Urothelium cell line (cell line): ENCODE data around the gene ACOXL.

Experiments used
- DNase-seq: peaks from one replicate; pipeline ENCODE4 v3.0.0; 2011; ENCODE audit warnings: low spot score, mixed read lengths
- FAIRE-seq: peaks from 2 replicates; lab custom pipeline; 2011; peaks lifted over from hg19 to GRCh38; lab: Jason Lieb, UNC

Gene ACOXL

DNA sequence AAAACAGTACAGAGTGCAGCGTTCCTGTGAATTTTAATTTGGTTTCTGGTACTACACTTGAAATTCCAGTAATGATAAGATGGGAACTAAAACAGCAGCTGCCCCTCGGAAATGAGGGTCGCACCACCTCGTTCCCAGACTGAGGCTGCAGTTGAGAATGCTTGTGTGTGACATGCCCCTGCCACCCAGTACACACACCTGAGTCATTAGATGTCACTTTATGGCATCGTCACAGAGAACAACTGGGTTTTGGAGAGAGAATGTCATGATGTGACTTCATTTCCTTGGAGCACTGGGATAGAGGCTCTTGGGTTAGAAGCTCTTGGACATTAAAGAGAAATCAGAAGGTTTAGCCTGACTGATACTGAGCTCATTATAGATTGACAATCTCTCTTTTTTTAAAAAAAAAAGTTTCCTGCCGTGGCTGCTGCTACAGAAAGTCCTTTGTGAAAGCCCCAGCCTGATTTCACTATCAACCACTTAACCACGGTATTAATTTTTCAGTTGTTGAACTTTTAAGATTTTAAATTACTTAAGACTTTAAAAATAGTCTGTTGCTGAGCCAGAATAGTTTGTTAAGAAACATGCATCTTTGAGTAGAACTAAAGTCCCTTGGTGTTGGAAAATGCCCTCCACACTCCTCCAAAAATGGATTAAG, 412.9 kb downstream of the ACOXL start:
- DNase-seq (no peak), FAIRE-seq (no peak)

DNA sequence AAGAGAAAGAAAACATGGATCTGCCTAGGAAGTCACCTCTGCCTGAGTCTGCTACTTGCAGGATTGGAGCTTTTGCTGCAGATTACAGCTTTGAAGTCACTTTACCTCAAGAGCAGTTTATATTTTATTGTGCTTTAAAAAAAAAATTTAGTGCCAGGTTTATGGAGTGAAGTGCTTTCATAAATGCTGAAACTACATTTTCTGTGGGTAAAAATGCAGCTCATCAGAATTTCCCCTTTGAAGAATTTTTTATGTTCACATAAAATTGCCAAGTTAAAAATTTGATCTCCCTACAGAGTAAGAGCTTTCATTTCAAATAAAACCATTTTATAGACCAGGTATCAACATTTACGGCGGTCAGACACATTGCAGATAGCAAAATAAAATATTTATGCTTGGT, 413.6 kb downstream of the ACOXL start:
- no peak for DNase-seq
- no peak for FAIRE-seq

GRCh38 chr2:111148225-111148873, 416.0 kb downstream of the ACOXL start:
- DNase-seq, result no peak
- no peak for FAIRE-seq

GRCh38 chr2:111148925-111149324, 416.6 kb downstream of the ACOXL start:
- no peak for DNase-seq
- FAIRE-seq, result no peak

GRCh38 chr2:111149882-111150455, 417.6 kb downstream of the ACOXL start:
- FAIRE-seq (no peak), DNase-seq (no peak)

- FAIRE-seq (no peak), DNase-seq (no peak)
Measured at GRCh38 chr2:111154758-111155157, 422.4 kb downstream of the ACOXL start.

- no peak for DNase-seq
- FAIRE-seq, result no peak
Measured at GRCh38 chr2:111155610-111156009, 423.2 kb downstream of the ACOXL start.

DNA sequence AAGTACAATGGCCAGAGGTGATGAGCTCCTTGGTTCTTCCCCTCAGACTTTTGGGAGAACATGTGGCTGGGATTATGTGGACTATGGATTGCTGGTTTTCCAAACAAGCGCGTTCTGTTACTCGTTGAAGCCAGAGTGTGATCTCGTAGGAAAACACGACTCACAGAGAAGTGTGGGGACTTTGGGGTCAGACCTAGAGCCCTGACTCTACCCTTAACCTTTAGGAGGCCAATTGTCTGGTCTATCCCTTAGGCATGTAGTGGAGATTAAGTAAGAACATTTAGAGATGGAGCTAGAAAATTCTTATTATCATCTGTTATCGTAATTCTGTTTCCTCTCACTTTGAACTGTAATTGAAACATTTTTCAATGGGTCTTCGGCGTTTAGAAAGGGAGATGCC, 424.2 kb downstream of the ACOXL start:
- FAIRE-seq, result no peak
- no peak for DNase-seq

DNA sequence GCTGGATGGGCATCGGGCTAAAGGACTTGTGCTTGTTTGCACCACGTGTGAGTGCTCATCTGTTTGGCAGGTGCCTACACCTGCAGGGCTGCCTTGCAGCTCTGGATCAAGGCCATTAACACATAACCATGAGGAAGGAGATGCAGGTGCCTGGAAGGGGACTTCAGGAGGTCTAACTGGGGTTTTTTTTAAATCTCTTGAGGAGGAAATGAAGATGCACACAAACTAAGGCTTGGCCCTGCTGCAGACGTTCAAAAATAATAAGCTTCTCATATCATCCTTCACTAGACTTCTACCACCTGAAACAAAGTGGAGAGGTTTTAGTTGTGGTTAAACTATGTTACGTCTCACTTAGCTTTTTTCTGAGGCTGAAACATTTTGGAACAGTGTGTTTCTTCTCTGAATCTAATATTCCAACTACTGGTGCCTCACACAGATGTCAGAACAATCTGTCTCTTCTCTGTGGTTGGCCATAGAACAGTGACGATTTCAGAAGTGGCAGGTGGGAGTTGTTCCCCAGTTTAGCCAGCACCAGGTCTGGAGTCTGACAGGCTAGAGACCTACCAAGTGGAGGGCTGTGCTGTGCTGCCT, 424.8 kb downstream of the ACOXL start:
- FAIRE-seq, result no peak
- no peak for DNase-seq

DNA sequence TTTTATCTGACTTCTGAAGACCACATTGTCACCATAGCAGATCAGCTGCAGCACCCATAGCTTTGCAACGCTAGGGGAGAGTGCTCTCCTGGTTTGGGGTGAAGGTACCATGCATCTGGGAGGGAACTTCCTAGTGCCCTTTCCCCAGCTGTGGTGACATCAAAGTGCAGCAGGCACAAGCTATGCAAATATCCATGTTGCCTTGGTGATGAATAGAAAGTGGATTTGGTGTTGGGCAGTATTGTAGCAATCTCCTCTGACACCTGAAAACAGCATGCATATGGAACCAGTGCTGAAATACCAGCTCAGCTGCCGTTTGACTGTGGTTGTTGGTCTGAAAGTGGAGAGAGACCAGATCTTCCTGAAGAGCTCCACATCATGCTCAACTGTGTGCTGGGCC, 425.4 kb downstream of the ACOXL start:
- DNase-seq (no peak), FAIRE-seq (no peak)

DNA sequence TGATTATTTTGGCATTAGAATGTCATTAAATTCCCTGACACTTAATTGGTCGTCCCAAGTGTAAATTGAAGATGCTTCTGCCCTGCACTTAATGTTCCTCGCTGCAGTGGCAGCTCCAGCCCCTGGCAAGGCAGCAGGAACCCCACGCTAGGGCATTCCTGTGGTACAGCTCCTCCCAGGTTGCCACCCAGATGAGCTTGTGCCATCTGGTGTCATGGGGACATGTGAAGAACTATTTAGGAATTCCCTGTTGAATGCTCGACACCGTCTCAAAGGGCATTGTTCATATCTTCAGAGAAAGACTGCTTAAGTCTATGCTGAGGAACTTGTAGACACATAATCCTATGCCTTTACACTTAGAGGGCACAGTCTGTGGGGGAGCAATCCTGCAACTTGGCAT, 427.3 kb downstream of the ACOXL start:
- FAIRE-seq, result peak; percentile 9
- DNase-seq, result no peak

- DNase-seq, result no peak
- no peak for FAIRE-seq
Measured at GRCh38 chr2:111160758-111161157, 428.4 kb downstream of the ACOXL start.

DNA sequence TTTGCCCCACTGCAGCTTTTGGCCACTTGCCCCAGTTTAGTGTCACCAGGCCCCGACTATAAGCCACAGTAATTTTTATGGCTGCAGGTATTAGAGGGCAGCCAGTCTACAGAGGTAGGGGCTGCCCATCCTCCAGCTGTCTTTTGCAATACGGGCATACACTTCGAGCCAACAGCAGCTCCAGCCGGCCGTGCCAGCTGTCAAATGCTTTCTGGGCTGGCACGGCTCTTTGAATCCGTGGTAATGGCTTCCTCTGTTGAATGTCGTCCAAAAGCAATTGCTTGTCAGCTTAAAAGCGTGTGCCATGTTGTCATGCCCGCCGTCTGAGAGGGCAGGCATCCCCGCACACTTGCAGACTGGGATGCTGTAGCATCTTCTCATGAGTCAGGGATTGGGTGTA, 429.6 kb downstream of the ACOXL start:
- no peak for FAIRE-seq
- DNase-seq, result no peak

- DNase-seq, result no peak
- FAIRE-seq, result no peak
Measured at GRCh38 chr2:111162718-111163331, 430.5 kb downstream of the ACOXL start.

- DNase-seq, result no peak
- FAIRE-seq, result no peak
Measured at GRCh38 chr2:111164078-111164477, 431.7 kb downstream of the ACOXL start.

- no peak for DNase-seq
- FAIRE-seq, result no peak
Measured at GRCh38 chr2:111165084-111165483, 432.7 kb downstream of the ACOXL start.

DNA sequence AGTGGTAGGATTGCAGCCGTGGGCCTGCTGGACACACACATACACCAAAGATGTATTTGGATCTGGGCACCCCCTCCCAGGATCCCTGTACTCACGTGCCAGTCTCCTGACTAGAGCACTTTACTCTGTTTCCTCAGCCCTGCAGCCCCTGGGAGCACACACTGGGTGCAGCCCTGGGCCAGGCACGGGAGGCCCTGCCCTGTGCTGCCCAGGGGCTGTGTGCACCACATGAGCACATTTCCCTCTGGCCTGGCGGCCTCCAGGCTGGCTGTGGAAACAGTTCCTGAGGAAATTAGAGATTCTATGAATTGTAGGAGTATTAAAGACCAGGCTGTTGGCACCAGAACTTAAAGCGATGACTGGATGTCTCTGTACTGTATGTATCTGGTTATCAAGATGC, 433.7 kb downstream of the ACOXL start:
- no peak for DNase-seq
- no peak for FAIRE-seq

DNA sequence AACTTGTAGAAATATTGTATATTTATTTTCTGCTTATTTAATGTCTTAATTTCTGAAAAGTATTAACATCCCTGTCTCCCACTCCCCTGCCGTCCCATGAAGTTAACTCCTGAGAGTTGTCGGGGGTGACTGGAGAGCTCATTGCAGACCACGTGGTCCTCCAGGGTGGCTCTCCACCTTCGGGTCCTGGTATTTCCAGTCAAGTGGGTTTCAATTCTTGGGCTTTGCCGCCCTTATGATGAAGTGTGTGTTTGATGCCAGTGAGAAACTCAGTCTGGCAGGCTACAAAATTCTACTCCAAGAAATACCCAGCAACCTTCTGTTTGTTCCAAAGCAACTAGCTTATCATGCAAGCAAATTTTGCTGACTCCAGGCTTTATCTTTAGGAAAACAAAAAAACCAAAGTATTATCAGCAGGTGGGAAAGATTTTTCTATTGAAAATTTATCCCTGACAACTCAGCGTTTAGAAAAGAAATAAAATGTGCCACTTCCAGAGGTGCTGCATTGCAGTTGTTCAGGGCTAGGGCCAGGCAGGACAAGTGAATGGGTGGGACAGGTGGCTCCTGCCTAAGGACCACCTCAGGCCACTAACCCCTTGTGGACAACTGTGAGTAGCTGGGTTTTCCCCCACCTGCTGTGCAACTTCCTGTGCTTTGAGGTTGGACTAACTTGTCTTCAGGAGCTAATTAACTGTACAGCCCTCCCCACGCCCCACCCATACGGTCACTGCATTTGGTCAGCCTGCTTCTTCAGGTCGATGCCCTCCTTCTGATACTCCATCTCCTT, 434.9 kb downstream of the ACOXL start:
- DNase-seq, result no peak
- FAIRE-seq, result no peak

- FAIRE-seq, result no peak
Measured at GRCh38 chr2:111167863-111168162, 435.4 kb downstream of the ACOXL start.

More at GRCh38 chr2:111167863-111168162, 435.4 kb downstream of the ACOXL start:
- DNase-seq, result no peak
